ENCODE data around the gene LUZP2.

Gene LUZP2

DNA sequence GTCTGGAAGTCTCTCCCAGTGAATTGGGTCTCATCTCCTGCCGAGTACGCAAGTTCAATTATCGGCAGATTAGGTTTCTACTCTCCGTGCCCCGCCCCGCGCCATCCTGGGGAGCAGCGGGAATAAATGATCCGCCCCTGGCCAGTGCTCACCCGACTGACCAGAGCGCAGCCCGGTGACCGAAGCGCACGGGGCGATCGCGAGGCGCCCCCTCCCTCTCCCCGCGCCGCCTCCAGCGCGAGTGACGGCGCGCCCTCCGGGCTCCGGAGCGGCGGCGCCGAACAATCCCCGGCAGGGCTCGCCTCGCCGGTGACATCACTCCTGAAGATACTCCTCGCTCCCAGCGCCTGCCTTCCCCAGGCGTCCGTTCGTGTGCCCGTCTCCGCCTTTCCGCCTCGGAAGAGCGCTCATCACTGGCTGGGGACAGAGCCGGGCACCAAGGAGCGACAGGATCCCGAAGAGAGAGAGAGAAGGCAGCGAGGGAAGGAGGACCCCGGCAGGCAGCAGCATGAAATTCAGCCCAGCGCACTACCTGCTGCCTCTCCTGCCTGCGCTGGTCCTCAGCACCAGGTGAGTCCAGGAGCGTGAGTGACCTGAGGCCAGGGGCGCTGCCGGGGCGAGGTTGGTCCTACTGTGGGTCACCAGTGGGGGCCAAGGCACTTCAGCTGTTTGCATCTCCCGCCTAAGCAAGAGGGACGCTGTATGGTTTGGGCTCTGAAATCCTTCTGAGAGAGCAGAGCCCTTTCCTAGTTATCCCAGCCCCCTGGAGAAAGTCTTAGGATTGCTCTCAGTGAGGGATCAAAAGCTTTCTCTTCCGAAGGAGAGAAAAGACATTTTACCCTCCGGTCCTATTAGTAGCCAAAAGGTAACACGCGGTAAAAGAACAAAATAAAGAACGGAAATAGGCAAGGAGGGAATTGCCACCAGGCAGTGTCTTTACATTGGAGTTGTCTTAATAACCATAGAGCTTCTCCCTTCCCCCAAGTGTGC, at the start of gene LUZP2:
Gene LUZP2, plus strand, starts transcription at position 318 of the 990 bp plus-strand sequence.
- DNase-seq (ENCODE audit: low read depth) = no peak

DNA sequence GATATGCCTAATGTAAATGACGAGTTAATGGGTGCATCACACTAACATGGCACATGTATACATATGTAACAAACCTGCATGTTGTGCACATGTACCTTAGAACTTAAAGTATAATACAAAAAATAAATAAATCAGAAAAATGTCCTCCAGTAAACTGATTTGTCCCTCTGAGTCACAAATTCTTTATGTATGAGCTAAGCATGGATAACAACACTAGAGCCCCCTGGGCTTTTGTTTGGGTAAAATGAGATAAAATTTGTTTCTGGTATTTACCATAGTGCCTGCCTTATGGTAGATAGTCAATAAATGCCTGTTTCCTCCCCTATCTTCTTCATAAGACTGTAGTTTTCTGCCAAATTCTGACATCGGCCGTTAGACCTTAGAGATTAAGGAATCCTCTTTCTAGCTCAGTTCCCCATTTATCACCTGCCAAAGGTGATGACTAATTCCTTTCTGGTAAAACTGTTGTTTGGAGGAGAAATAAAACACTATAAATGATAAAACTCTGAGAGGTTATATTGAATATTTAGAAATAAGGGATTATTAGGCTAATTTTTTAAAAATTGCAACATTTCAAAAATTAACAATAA, 43.6 kb upstream of the LUZP2 start:
- DNase-seq (ENCODE audit: low read depth) = no peak

DNA sequence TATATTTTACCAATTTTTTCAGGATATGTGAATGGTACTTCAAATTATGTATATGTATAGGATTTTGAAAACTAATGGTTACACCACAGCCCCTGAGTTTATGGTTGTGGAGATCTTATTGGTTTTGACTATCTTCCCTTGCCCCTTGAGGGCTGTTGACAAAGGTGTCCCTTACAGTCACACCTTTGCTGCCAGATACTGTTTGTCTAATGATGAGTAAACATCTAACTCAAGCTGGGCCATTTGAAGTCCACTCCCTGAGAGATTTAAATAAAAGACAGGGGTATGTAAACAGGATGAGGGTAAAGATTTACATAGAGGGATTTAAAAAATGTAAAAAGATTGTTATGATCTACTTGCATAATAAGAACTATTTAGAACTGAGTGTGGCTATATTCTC, 38.9 kb upstream of the LUZP2 start:
- no peak for DNase-seq (ENCODE audit: low read depth)

DNA sequence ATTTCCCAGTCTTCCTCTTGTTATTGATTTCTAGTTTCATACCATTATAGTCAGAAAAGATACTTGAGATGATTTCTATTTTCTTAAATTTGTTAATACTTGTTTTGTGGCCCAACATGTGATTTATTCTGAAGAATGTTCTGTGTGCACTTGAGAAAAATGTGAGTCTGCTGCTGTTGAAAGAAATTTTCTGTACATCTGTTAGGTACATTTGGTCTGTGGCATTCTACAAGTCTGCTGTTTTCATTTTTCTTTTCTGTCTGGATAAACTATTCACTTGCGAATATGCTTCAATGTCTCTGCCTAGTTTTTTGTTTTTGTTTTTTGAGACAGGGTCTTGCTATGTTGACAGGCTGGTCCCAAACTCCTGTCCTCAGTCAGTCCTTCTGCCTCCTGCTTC, 26.4 kb upstream of the LUZP2 start:
- DNase-seq (ENCODE audit: low read depth) = no peak

DNA sequence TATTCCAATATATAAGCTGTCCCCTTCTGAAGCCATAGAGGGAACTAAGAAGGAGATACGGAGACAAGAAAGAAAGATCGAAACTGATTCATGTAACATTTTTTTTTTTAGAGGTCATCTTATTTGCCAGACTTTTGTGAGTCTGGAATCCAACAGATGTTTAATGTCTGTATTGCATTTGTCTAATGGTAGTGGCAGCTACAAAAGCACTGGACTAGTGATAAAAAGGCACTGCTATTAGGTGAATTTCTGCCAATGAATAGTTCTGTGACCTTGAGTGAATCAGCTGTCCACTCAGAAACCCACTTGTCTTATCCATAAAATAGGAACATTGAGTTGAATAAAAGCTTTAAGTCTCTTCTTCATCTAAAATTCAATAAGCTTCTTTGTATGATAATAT, 25.8 kb upstream of the LUZP2 start:
- no peak for DNase-seq (ENCODE audit: low read depth)

DNA sequence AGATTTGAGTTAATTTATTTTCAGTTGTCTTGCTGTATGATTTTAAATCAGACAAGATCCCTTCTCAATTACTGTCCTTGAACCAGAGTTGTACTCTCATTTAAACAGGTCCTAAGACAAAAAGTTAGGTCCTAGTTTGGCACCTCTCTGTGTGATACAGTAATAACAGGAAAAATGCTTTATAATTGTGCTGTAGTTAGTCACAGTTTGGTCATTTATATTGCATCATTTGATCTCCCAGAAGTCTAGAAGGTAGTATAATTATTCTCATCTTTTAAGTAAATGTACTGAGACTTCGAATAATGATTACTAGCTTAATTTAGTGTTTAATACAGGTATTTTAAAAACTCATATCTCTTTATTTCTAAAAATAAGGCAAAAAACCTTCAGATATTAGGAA, 18.1 kb upstream of the LUZP2 start:
- no peak for DNase-seq (ENCODE audit: low read depth)

DNA sequence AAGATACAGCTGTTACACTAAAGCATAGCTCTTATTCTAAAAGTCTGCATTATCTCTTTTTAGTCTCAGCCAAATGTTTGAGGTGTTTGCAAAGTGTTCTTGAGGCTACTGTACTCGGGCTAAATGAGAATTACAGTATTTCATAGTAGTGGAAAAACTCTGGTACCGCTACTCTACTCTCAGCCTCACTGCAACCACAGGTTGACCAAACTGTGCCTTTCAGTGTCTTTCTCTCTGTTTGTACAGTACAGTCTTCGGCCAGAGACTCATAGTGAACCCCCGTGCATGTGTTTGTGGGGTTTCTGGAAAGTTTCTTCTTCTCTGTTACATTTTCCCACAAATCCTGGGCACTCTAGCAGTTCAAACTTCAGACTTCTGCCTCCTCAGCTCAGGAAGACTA, 7.4 kb upstream of the LUZP2 start:
- DNase-seq (ENCODE audit: low read depth) = no peak

DNA sequence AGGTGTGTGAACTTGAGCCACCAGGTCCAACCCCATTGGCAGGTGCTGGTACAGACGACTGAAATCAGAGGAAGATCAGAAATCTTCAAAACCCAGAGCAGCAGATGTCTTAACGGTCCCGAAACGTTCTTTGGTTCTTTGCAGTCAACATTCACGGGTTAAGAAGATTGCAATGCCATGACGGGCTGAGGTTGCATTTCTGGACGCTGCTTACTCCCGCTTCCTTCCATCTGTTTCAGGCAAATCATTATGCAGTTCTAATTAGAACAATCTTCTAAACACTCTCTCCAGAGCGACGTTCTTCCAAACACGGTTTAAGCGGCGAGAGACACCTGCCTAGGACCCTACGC, 492 bp upstream of the LUZP2 start:
- DNase-seq (ENCODE audit: low read depth) = no peak

DNA sequence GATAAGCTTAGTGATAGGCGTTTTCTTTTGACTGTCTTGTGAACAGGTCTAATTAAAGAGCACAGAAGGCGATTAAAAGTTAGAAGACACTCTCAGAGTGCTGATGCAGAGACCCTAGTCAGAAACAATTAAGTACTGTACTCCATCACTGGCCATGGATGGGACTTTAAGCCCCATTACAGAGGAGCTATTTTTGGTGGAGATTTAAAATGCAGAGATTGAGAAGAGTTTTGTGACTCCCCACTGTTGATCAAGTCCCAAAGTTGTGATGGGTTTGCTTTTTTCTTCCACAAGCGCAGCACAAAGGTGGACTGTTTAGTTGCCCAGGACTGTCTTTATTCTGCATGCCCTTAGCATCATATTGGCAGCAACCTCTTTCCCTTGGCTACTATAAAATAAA, 978 bp downstream of the LUZP2 start:
- DNase-seq (ENCODE audit: low read depth) = no peak

DNA sequence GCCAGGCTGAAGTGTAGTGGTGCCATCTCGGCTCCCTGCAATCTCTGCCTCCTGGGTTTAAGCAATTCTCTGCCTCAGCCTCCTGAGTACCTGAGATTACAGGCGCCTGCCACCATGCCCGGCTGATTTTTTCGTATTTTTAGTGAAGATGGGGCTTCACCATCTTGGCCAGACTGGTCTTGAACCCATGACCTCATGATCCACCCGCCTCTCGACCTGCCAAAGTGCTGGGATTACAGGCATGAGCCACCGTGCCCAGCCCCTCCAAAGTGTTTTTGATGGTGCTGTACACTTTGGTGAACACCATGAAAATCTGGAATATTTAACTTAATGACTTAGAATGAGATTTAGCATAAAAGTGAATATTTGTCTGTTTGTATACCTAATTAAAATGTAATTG, 5.6 kb downstream of the LUZP2 start:
- no peak for DNase-seq (ENCODE audit: low read depth)

DNA sequence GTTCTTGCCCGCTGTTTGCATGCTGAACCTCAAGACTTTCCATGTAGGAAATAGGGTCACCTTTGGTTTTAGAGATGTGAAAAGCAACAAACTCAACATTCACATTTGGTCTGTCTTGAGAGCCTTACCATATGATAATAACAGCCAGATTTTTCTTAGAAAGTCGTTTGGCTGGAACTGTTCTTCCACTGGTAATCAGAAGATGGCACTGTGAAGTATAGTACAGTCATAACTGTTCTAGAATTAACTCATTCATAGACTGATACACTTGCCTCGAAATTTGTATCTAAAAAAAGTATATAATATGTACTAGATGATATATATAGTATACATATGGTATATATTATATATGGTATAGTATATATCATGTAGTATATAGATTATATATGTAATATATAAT, 12.3 kb downstream of the LUZP2 start:
- no peak for DNase-seq (ENCODE audit: low read depth)

DNA sequence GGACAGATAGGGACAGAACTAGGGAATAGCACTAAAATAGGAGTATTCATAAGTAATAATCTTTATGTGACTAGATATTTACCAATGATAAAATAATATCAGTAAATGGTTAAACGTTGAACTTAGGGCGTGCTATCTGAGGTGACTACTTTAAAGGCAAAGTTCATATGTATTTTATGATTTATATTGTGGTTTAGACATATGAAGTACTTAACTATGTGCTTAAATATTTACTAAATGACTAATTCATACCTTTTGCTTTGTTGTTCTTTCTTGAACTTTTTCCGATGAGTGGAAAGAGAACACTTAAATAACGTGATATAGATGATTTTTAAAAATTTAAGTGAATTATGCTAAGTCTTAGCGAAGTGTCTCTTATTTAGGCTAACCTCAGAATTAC, 14.7 kb downstream of the LUZP2 start:
- no peak for DNase-seq (ENCODE audit: low read depth)

DNA sequence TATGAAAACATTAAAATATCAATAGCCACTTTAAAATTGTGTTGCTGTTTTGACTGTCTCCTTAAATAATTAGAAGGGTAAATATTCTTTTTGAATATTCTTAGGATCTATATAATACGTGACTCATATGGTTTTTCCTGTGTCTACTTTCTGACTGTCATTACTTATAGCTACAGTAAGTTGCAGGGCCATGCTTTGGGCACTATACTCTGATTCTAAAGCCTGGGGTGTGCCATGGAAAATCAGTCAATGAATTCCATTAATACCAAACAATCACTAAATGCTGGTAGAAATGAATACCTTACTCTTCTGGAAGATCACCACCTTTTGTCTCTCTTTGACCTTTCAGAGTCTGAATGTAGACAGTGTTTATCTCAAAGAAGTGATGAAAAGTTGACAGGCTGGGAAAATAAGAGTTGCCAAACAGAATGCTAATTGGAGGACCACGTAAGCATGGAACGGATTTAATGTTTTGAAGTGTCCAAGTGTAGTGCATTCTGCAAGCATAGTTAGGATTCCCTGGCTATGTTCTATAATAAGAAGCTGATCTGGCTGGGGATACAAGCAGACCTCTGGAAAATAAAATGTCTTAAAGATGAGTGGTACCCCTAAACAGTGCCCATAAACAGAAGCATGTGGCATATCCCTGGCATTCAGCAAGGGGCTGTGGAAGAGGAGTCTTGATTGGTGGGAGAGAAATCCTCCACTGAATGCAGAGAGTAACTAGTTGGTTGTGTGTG, 16.8 kb downstream of the LUZP2 start:
- DNase-seq (ENCODE audit: low read depth) = no peak

DNA sequence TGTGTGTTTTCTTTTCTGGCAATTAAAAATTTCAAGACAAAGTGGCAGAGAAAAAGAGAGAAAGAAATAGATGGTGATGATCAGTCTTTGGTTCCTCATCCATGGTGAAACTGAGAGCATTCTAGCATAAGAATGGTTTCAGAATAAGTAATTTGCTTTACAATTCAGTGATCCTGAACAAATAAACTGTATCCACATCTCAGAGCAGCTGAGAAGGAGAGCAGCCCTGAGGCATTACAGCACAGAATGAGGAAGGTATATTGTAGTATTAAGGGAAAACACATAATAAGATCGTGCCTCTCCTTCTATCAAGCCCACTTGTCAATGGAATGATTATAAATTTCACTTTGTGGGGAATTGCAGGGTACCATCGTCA, 17.4 kb downstream of the LUZP2 start:
- no peak for DNase-seq (ENCODE audit: low read depth)

DNA sequence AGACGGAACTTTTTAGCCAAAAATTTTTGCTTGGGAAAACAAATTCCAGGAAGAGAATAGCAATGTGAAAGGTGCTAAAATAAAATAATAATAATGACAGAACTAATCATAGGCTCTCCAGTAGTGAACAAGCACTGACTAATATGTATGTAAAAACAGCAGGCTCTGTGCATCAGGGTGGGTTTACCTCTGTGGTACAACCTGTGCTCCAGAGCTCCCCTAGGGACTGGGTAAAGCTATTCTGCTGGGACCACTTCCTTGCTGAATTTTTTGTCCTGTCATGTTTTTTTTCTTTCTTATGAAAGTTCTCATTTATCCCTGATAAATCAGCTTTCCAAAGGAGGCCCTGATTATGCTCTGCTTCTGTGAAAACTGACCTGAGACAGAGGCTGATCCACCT, 18.8 kb downstream of the LUZP2 start:
- no peak for DNase-seq (ENCODE audit: low read depth)

DNA sequence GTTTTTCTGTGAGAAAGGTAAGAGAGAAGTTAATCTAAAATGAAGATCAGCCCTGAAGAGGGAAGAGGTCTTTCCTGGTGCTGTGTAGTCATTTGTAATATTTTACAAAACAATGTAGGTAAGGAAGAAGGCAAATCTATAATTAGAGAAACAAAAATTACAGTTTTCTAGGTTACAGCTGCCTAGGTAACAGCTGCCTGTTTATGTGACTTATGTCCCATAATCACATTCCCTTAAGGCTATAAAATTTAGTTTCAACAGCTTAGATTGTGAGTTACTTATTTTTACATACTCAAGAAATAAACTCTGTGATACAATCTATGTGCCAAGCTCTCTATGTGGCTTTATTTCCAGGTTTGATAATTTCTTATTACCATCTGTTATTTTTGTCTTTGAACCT, 19.8 kb downstream of the LUZP2 start:
- no peak for DNase-seq (ENCODE audit: low read depth)

DNA sequence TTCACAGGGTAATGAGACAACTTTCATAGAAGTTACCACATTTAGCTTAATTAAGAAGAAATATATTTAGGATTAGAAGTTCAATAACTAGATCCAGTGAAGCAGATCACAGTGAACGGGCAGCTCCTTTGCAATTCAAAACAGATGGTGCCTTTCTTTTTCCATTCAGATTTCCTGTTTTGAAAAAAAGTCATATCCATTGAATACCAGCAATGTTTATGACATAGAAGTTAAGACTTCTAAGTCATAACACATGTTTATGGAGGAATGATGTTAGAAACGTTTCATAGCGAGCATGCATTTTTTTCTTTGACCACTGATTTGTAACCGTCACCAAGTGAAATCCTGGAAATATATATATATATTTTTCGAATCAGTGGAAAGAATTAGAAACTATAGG, 24.7 kb downstream of the LUZP2 start:
- no peak for DNase-seq (ENCODE audit: low read depth)

DNA sequence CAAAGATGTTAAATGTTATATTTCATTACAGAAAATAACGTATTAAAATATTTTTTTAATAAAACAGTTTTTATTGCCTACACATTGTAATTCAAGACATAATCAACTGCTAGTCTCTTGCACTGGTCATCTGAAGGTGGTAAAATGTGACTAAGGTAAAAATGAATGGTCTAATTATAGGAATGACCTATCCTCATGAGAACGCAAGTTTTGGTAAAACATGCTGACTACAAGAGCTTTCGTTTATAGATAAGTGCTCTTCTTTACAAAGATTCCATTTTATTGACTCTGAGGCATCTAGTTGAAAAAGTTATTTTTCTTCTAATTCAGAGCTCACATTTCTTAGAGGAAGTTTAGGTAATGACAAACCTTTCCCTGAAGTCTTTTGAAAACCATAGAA, 27.3 kb downstream of the LUZP2 start:
- DNase-seq (ENCODE audit: low read depth) = no peak

DNA sequence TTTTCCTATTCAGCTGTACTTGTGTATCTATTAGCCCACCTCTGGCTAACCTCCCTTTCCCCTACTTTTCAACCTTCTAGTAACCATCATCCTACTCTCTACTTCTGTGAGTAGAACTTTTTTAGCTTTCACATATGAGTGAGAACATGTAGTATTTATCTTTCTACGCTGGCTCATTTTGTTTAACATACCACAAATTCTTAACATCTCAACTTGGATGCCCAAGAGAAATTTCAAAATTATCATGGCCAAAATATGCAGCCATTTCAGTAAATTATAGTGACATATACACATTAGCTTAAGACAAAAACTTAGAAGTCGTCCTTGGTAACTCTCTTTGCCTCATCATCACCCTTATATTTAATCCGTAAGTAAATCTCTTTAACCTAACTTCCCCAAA, 34.7 kb downstream of the LUZP2 start:
- DNase-seq (ENCODE audit: low read depth) = no peak

DNA sequence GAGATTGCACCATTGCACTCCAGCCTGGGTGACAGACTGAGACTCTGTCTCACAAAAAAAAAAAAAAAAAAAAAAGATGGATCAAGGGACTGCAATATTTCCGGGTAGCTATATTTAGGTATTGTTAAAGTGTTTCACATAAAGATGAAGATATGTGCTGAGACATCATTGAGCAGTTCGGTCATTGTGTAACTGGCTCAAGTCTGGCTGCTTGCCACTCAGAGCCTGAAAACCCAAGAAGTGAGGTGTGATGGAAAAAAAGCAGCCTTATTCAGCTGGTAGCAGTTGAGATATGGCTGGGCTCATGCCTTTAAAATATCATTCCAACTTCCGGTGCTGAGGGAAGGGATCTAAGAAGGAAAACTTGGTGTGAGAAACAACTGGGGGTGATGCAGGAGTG, 46.9 kb downstream of the LUZP2 start:
- DNase-seq (ENCODE audit: low read depth) = no peak

DNA sequence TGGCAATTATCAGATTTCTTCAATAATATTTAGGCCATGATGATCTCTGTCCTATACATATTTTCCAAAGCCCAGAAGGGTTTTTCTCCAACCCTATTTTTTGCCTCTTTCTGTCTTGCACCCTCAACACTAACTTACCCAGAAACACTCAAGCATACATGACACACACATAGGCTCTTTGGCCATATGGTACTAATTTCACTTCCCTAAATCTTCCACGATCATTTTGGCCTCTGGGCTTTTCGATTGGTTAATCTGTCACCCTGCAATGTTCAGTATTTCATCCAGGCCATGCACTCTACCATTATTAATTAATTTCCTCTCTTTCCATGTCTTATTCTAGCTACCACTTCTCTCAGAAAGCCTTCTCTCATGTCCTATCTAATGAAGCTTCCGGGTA, 59.8 kb downstream of the LUZP2 start:
- DNase-seq (ENCODE audit: low read depth) = no peak

DNA sequence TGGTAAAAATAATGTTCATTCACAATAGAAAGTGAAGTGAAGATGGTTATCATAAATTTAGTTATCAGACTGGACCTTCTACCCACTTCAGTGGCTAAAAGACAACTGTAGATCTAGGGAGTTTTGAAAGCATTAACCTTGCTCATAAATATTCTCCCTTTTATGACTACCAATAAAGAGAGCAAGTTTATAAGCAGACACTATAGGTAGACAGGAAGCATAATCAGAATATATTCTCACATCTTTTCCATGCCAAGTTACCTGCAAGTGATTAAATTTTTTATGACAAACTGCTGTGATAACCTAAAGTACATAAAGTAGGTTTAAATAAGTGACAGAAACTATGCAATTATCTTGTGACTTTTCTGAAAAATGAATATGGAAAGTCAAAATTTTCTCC, 62.5 kb downstream of the LUZP2 start:
- DNase-seq (ENCODE audit: low read depth) = no peak

DNA sequence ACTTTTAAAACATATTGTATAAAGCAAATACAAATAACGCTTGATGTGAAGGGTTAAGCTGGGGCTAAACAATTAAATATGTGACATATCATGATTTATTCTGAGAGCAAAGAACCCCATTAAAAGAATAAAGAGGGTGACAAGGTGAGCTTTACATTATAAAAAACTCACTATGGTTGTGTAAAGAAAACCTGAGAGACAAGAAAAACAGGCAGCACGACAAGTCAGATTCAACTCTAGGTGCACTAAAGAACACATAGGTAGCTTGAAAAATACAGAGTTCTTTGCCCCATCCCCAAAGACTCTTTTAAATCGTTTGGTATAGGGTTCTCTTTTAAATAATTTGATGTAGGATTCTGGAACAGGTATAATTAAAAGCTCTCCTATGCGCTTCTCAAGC, 63.5 kb downstream of the LUZP2 start:
- DNase-seq (ENCODE audit: low read depth) = no peak

Data from CMK (cell line).